ENCODE data around the gene CTNNBL1. TPM values are rescaled to one million over a fixed set of nuclear protein-coding genes. Genes with fewer than 3 reads are reported as not detected.

Gene CTNNBL1
- total and polyA plus RNA-seq, 2 of the 4 experiments (the other 2 are of a cell fraction): 29.9 to 34.1 TPM

- no peak overlapping the region for H2BK120ac ChIP-seq (ENCODE audit: low read depth, low read length)
- no peak overlapping the region for H3K27ac ChIP-seq (ENCODE audit: insufficient read depth, low read length)
- no peak overlapping the region for H3K23ac ChIP-seq (ENCODE audit: low read depth, low read length)
- H3K79me1 ChIP-seq (ENCODE audit: low read depth in 1 of 2, low read length in 2 of 2): no peaks in the 10 kb centered on the region
- ChIA-PET POLR2A (ENCODE audit: unreplicated experiment) (no interaction called here), CTCF (no interaction called here)
- 100% methylated on average over 1 of the region's 6 CpGs; no CpG with 5 or more reads in 1 of the 2 experiments for WGBS, 2 experiments (ENCODE audit: extremely low coverage in 2 of 2, insufficient read length in 1 of 2)
- peaks cover 5% of the 10 kb centered on the region for H3K36me3 ChIP-seq (ENCODE audit: control insufficient read depth, insufficient read depth, low read length)
- no peak overlapping the region for H3K14ac ChIP-seq (replicated peaks; ENCODE audit: low read depth, low read length)
- no peak overlapping the region for H3K4me2 ChIP-seq (ENCODE audit: low read depth, low read length)
- H3K18ac ChIP-seq (ENCODE audit: low read depth, low read length): no peak overlapping the region
- no peak overlapping the region for H4K8ac ChIP-seq (ENCODE audit: low read depth in 2 of 2, low read length in 2 of 2)
- no TSS peak for BruUV-seq (replicated peaks)
- no peaks in the 10 kb centered on the region for H4K20me1 ChIP-seq (ENCODE audit: insufficient read depth, low read length)
- no peak overlapping the region for H2BK15ac ChIP-seq (ENCODE audit: low read depth, low read length)
- dilution Hi-C loops (cut with HindIII; ENCODE audit: low sequenced_read_pairs, unreplicated experiment): no loop called here
- in situ Hi-C loops (cut with MboI; ENCODE audit: low sequenced_read_pairs): no loop called here
- no peaks in the 10 kb centered on the region for H3K9me3 ChIP-seq (ENCODE audit: control insufficient read depth, insufficient read depth, low read length)
- intact Hi-C loops (cut with micrococcal nuclease): no loop called here
- no peak for DNase-seq
- H3K9ac ChIP-seq (ENCODE audit: low read depth, low read length): no peak overlapping the region
- no peaks in the 10 kb centered on the region for H3K4me1 ChIP-seq (ENCODE audit: control insufficient read depth, insufficient read depth, low read length)
- no peak overlapping the region for H3K4me3 ChIP-seq (ENCODE audit: insufficient read depth, low read depth, low read length)
- no peak for ATAC-seq (ENCODE audit: low read depth)
- H2BK5ac ChIP-seq (ENCODE audit: low read depth, low read length, poor library complexity, severe bottlenecking): no peak overlapping the region
- no peaks in the 10 kb centered on the region for H3K27me3 ChIP-seq (ENCODE audit: control insufficient read depth, insufficient read depth, low read length)
- peaks cover 11% of the 10 kb centered on the region; the same call in 1 of the 2 replicates for H3K9me1 ChIP-seq (ENCODE audit: insufficient read depth, low read length)
- no peak overlapping the region for H3K56ac ChIP-seq (ENCODE audit: extremely low read depth, insufficient read depth, low read length)
- no peak overlapping the region for H2AK9ac ChIP-seq (replicated peaks; ENCODE audit: low read depth, low read length, poor library complexity)
- no peak overlapping the region for H2AK5ac ChIP-seq (ENCODE audit: low read depth, low read length)
- H4K91ac ChIP-seq (ENCODE audit: insufficient read depth, low read depth, low read length): no peak overlapping the region
- H2BK20ac ChIP-seq (ENCODE audit: low read depth, low read length): no peak overlapping the region
- no peak for TF ChIP-seq MXI1 (IDR thresholded peaks at IDR 0.05; ENCODE audit: borderline replicate concordance, low read depth, low read length)
- TF ChIP-seq FOS (IDR thresholded peaks at IDR 0.05; ENCODE audit: low read depth, low read length): no peak
- TF ChIP-seq SMC3 (IDR thresholded peaks at IDR 0.05; ENCODE audit: low read depth, low read length): no peak
- no peak overlapping the region for H4K5ac ChIP-seq (ENCODE audit: low read depth, low read length)
- H2AFZ ChIP-seq (replicated peaks; ENCODE audit: low read length, poor library complexity): no peak overlapping the region
- H3K4ac ChIP-seq (ENCODE audit: low read depth, low read length): no peak overlapping the region
Measured at GRCh38 chr20:37850036-37850592, 156.3 kb downstream of the CTNNBL1 start.
